H9 (cell line): ENCODE measurements around the gene RNF217. TPM values are rescaled to one million over a fixed set of nuclear protein-coding genes. Genes with fewer than 3 reads are reported as not detected.
"Not testable (repeated sequence)": the region's sequence is repeated elsewhere in the genome, so short reads cannot be mapped to it uniquely, and the experiment has no call there.

ENCODE experiments used
- DNase-seq: peaks from one replicate; pipeline ENCODE4 v3.0.0-alpha.2; 2017
- H2AFZ ChIP-seq: one replicate; pipeline ENCODE4 v1.6.1; 2013; ENCODE audit warnings: mild to moderate bottlenecking, low read length, control low read depth, moderate library complexity
- H2AK5ac ChIP-seq: 2 replicates; pipeline ENCODE4 v1.6.1; 2013; ENCODE audit warnings: low read length, control low read depth, mixed read lengths; ENCODE audit not compliant: insufficient read length
- H2BK120ac ChIP-seq: one replicate; pipeline ENCODE4 v1.6.1; 2013; ENCODE audit warnings: low read depth, mild to moderate bottlenecking, low read length, control low read depth, inconsistent platforms; ENCODE audit not compliant: poor library complexity, severe bottlenecking
- H2BK12ac ChIP-seq: 2 replicates; pipeline ENCODE4 v1.6.1; 2013; ENCODE audit warnings: low read length, control low read depth, mixed read lengths, low read depth; ENCODE audit not compliant: insufficient read length
- H2BK15ac ChIP-seq: 2 replicates; pipeline ENCODE4 v1.6.1; 2013; ENCODE audit warnings: low read depth, low read length, control low read depth
- H2BK20ac ChIP-seq: one replicate; pipeline ENCODE4 v1.6.1; 2013; ENCODE audit warnings: low read depth, mild to moderate bottlenecking, low read length, control low read depth, inconsistent platforms; ENCODE audit not compliant: poor library complexity, severe bottlenecking
- H2BK5ac ChIP-seq: 2 replicates; pipeline ENCODE4 v1.6.1; 2013; ENCODE audit warnings: low read length, control low read depth, mixed read lengths; ENCODE audit not compliant: insufficient read length
- H3K14ac ChIP-seq: 2 replicates; pipeline ENCODE4 v1.6.1; 2013; ENCODE audit warnings: low read length, control low read depth; ENCODE audit not compliant: insufficient read depth
- H3K18ac ChIP-seq: 2 replicates; pipeline ENCODE4 v1.6.1; 2013; ENCODE audit warnings: low read depth, mild to moderate bottlenecking, mixed read lengths, low read length, control low read depth; ENCODE audit not compliant: insufficient read length
- H3K23ac ChIP-seq: 2 replicates; pipeline ENCODE4 v1.6.1; 2013; ENCODE audit warnings: low read length, control low read depth, mixed read lengths, low read depth; ENCODE audit not compliant: insufficient read length
- H3K23me2 ChIP-seq: 2 replicates; pipeline ENCODE4 v1.6.1; 2013; ENCODE audit warnings: low read depth, mild to moderate bottlenecking, mixed read lengths, low read length, control low read depth; ENCODE audit not compliant: insufficient read length, poor library complexity, severe bottlenecking
- H3K27ac ChIP-seq: 2 replicates; pipeline ENCODE4 v1.5.1; 2013; ENCODE audit warnings: low read length, control low read depth, mixed read lengths, low read depth; ENCODE audit not compliant: insufficient read length
- H3K27me3 ChIP-seq: 2 replicates; pipeline ENCODE4 v1.6.1; 2013; ENCODE audit warnings: low read length, control low read depth, inconsistent platforms; ENCODE audit not compliant: insufficient read depth
- H3K4ac ChIP-seq: 2 replicates; pipeline ENCODE4 v1.6.1; 2013; ENCODE audit warnings: low read depth, mild to moderate bottlenecking, control low read depth, inconsistent platforms, low read length, moderate library complexity
- H3K4me1 ChIP-seq: 2 replicates; pipeline ENCODE4 v1.6.1; 2013; ENCODE audit warnings: low read length, control low read depth, inconsistent platforms; ENCODE audit not compliant: insufficient read depth
- H3K4me2 ChIP-seq: 2 replicates; pipeline ENCODE4 v1.6.1; 2013; ENCODE audit warnings: low read length, control low read depth, mixed read lengths; ENCODE audit not compliant: insufficient read length, insufficient read depth
- H3K56ac ChIP-seq: 2 replicates; pipeline ENCODE4 v1.6.1; 2013; ENCODE audit warnings: low read depth, mild to moderate bottlenecking, mixed read lengths, low read length, control low read depth; ENCODE audit not compliant: insufficient read length
- H3K79me1 ChIP-seq: 2 replicates; pipeline ENCODE4 v1.6.1; 2013; ENCODE audit warnings: low read depth, mild to moderate bottlenecking, moderate library complexity, low read length, control low read depth, inconsistent platforms; ENCODE audit not compliant: insufficient read depth, poor library complexity, severe bottlenecking
- H3K79me2 ChIP-seq: 2 replicates; pipeline ENCODE4 v1.6.1; 2013; ENCODE audit warnings: low read length, control low read depth, inconsistent platforms; ENCODE audit not compliant: insufficient read depth
- H3K9ac ChIP-seq: 2 replicates; pipeline ENCODE4 v1.6.1; 2013; ENCODE audit warnings: low read length, control low read depth, mixed read lengths; ENCODE audit not compliant: insufficient read length; ENCODE audit errors: extremely low read depth
- H3K9me3 ChIP-seq: one replicate; pipeline ENCODE4 v1.6.1; 2013; ENCODE audit warnings: low read depth, low read length, inconsistent platforms; ENCODE audit not compliant: control insufficient read depth
- H3T11ph ChIP-seq: one replicate; pipeline ENCODE4 v1.6.1; 2013; ENCODE audit warnings: mild to moderate bottlenecking, low read length, control low read depth, inconsistent platforms
- H4K20me1 ChIP-seq: one replicate; pipeline ENCODE4 v1.6.1; 2013; ENCODE audit not compliant: control insufficient read depth, insufficient read length, insufficient read depth
- H4K5ac ChIP-seq: 2 replicates; pipeline ENCODE4 v1.6.1; 2013; ENCODE audit warnings: low read depth, mild to moderate bottlenecking, mixed read lengths, low read length, control low read depth; ENCODE audit not compliant: insufficient read length
- H4K8ac ChIP-seq: replicated peaks from 2 replicates; pipeline ENCODE4 v1.6.1; 2013; ENCODE audit warnings: low read length, control low read depth, mixed read lengths, low read depth; ENCODE audit not compliant: insufficient read length
- H4K91ac ChIP-seq: 2 replicates; pipeline ENCODE4 v1.6.1; 2013; ENCODE audit warnings: low read depth, mild to moderate bottlenecking, moderate library complexity, mixed read lengths, low read length, control low read depth; ENCODE audit not compliant: insufficient read length
- H3K27ac Mint-ChIP-seq, 3 experiments: 2 replicates in 2 of 3; 3 replicates in 1 of 3; pipeline ENCODE4 v1.8.0; 2020 to 2021; ENCODE audit warnings: mixed read lengths in 3 of 3, mild to moderate bottlenecking in 1 of 3, moderate library complexity in 1 of 3
- H3K27me3 Mint-ChIP-seq: 2 replicates; pipeline ENCODE4 v1.8.0; 2021; ENCODE audit warnings: low read depth, mild to moderate bottlenecking, moderate library complexity, mixed read lengths
- H3K36me3 Mint-ChIP-seq, 3 experiments: 2 replicates in 2 of 3; 3 replicates in 1 of 3; pipeline ENCODE4 v1.8.0; 2020 to 2021; ENCODE audit warnings: low read depth in 3 of 3, mixed read lengths in 3 of 3; ENCODE audit not compliant: insufficient read depth in 1 of 3
- H3K4me1 Mint-ChIP-seq, 2 experiments: 2 replicates each; pipeline ENCODE4 v1.8.0; 2020; ENCODE audit warnings: mixed read lengths in 2 of 2
- H3K4me3 Mint-ChIP-seq, 2 experiments: 2 replicates in 1 of 2; 3 replicates in 1 of 2; pipeline ENCODE4 v1.8.0; 2020 to 2021; ENCODE audit warnings: mild to moderate bottlenecking in 2 of 2, mixed read lengths in 2 of 2, moderate library complexity in 1 of 2
- H3K9me3 Mint-ChIP-seq, 2 experiments: 2 replicates in 1 of 2; 3 replicates in 1 of 2; pipeline ENCODE4 v1.8.0; 2020; ENCODE audit warnings: mild to moderate bottlenecking in 2 of 2, mixed read lengths in 2 of 2, moderate library complexity in 1 of 2
- CTCF ChIP-seq: fragments of 200-600 bp; sonication (generic); conservative IDR thresholded peaks from 3 replicates; pipeline ENCODE4 v1.8.0; 2021; ENCODE audit warnings: antibody characterized with exemption, mild to moderate bottlenecking
- WGBS: extraction: QIAGEN DNeasy Blood & Tissue Kit; methylation state at CpG from one replicate; pipeline ENCODE4 v1.1.7; 2013; ENCODE audit warnings: missing lambda C conversion rate, low lambda C conversion rate, mixed read lengths; ENCODE audit not compliant: insufficient read length; ENCODE audit errors: extremely low coverage; 5-methylcytosine and 5-hydroxymethylcytosine counted together
- total RNA-seq: library from RNA; stranded (reverse); gene quantifications from 2 replicates; pipeline ENCODE4 v1.2.1, GENCODE V29; 2021

The RNF217 gene
- total RNA-seq, 1 experiment from 2014 or later, result 9.6 TPM

- Histone ChIP-seq H4K91ac (no peak overlapping the region), H3K4me1 (no peaks in the 10 kb centered on the region), H2BK120ac (no peak overlapping the region), H3K18ac (no peak overlapping the region), H3K23me2 (no peaks in the 10 kb centered on the region), H3K4me2 (no peak overlapping the region), H3K56ac (no peak overlapping the region), H2BK20ac (no peak overlapping the region), H3K9ac (no peak overlapping the region), H3K9me3 (no peaks in the 10 kb centered on the region), H2BK5ac (no peak overlapping the region), H3K23ac (no peak overlapping the region), H2BK15ac (no peak overlapping the region), H2AK5ac (no peak overlapping the region), H2BK12ac (no peak overlapping the region), H4K20me1 (no peaks in the 10 kb centered on the region), H2AFZ (no peak overlapping the region), H3K27me3 (no peaks in the 10 kb centered on the region), H3K4ac (no peak overlapping the region), H3K27ac (no peak overlapping the region), H4K5ac (no peak overlapping the region), H3K79me1 (no peaks in the 10 kb centered on the region), H3K79me2 (no peaks in the 10 kb centered on the region), H3K14ac (no peak overlapping the region), H4K8ac (no peak overlapping the region), H3T11ph (no peak overlapping the region)
- TF ChIP-seq CTCF, result no peak
- H3K4me3 Mint-ChIP-seq, result no peak overlapping the region
- peak overlapping the region in 1 of 3 experiments; percentile 69; a peak in 1 of 7 replicates for H3K27ac Mint-ChIP-seq
- peaks cover 6 to 19% (median 7%) of the 10 kb centered on the region in 3 experiments for H3K36me3 Mint-ChIP-seq
- no CpG with 5 or more reads among the region's 6 CpGs for WGBS
- H3K4me1 Mint-ChIP-seq, result peaks cover 22 to 23% of the 10 kb centered on the region in 2 experiments
- no peak for DNase-seq
- H3K27me3 Mint-ChIP-seq, result no peaks in the 10 kb centered on the region; the same call in 1 of the 2 replicates
- peaks cover 9 to 11% of the 10 kb centered on the region in 2 experiments; a peak in 4 of 5 replicates for H3K9me3 Mint-ChIP-seq
These were observed 161.9 kb downstream of the RNF217 start for GRCh38 chr6:125124049-125124669.

GRCh38 chr6:125125856-125126255 lies 163.6 kb downstream of the RNF217 start:
- H3K79me1 ChIP-seq, H3K27ac ChIP-seq, H4K8ac ChIP-seq, H3K27me3 ChIP-seq, H2BK15ac ChIP-seq, H3T11ph ChIP-seq, H2BK5ac ChIP-seq, H3K23ac ChIP-seq, H3K79me2 ChIP-seq, H2BK120ac ChIP-seq, H3K4me2 ChIP-seq, H3K4ac ChIP-seq, H3K9me3 ChIP-seq, DNase-seq, H3K27ac Mint-ChIP-seq, H2BK20ac ChIP-seq, H3K4me1 ChIP-seq, H3K23me2 ChIP-seq, H3K56ac ChIP-seq, H3K9ac ChIP-seq, H4K91ac ChIP-seq, H3K14ac ChIP-seq, H4K5ac ChIP-seq, H4K20me1 ChIP-seq, H2AK5ac ChIP-seq, H2BK12ac ChIP-seq, H3K18ac ChIP-seq, H2AFZ ChIP-seq, H3K27me3 Mint-ChIP-seq, H3K4me3 Mint-ChIP-seq: not testable (repeated sequence)
- peaks cover 7 to 10% of the 10 kb centered on the region in 2 experiments for H3K4me1 Mint-ChIP-seq
- peaks cover 9 to 11% of the 10 kb centered on the region in 2 experiments; a peak in 4 of 5 replicates for H3K9me3 Mint-ChIP-seq
- H3K36me3 Mint-ChIP-seq, result peaks cover 6 to 19% (median 7%) of the 10 kb centered on the region in 3 experiments
- WGBS, result no CpG with 5 or more reads among the region's 23 CpGs
